Measurements from ENCODE around the gene OSBPL10.

The OSBPL10 gene

GRCh38 chr3:31687020-31687802 is 293.9 kb downstream of the OSBPL10 start:
- Histone ChIP-seq H3K4me1 (ENCODE audit: control insufficient read depth, insufficient read depth, low read length) (no peaks in the 10 kb centered on the region), H3K27me3 (ENCODE audit: control insufficient read depth, insufficient read depth, low read length) (no peaks in the 10 kb centered on the region), H3K4me2 (ENCODE audit: low read length) (no peak overlapping the region), H3K9ac (ENCODE audit: low read depth, low read length) (no peak overlapping the region), H3K9me3 (replicated peaks; ENCODE audit: low read length) (no peaks in the 10 kb centered on the region), H3K4me3 (ENCODE audit: low read length) (no peak overlapping the region), H3K36me3 (ENCODE audit: insufficient read depth, low read length) (peaks cover 9% of the 10 kb centered on the region)

- no peak overlapping the region for H3K4me2 ChIP-seq (ENCODE audit: low read length)
- H3K9ac ChIP-seq (ENCODE audit: low read depth, low read length) = no peak overlapping the region
- H3K4me3 ChIP-seq (ENCODE audit: low read length) = no peak overlapping the region
- H3K9me3 ChIP-seq (replicated peaks; ENCODE audit: low read length) = no peaks in the 10 kb centered on the region
- no peaks in the 10 kb centered on the region for H3K4me1 ChIP-seq (ENCODE audit: control insufficient read depth, insufficient read depth, low read length)
- peaks cover 9% of the 10 kb centered on the region for H3K36me3 ChIP-seq (ENCODE audit: insufficient read depth, low read length)
- H3K27me3 ChIP-seq (ENCODE audit: control insufficient read depth, insufficient read depth, low read length) = no peaks in the 10 kb centered on the region
Observed at GRCh38 chr3:31680072-31680870, 300.8 kb downstream of the OSBPL10 start.

GRCh38 chr3:31676556-31676955 is 304.5 kb downstream of the OSBPL10 start:
- Histone ChIP-seq H3K9ac (ENCODE audit: low read depth, low read length) (no peak overlapping the region), H3K4me3 (ENCODE audit: low read length) (no peak overlapping the region), H3K4me2 (ENCODE audit: low read length) (no peak overlapping the region), H3K36me3 (ENCODE audit: insufficient read depth, low read length) (peaks cover 3% of the 10 kb centered on the region), H3K4me1 (ENCODE audit: control insufficient read depth, insufficient read depth, low read length) (no peaks in the 10 kb centered on the region), H3K9me3 (replicated peaks; ENCODE audit: low read length) (no peaks in the 10 kb centered on the region), H3K27me3 (ENCODE audit: control insufficient read depth, insufficient read depth, low read length) (no peaks in the 10 kb centered on the region)

GRCh38 chr3:31673950-31674349 is 307.1 kb downstream of the OSBPL10 start:
- no peak overlapping the region for H3K4me3 ChIP-seq (ENCODE audit: low read length)
- peaks cover 10% of the 10 kb centered on the region for H3K36me3 ChIP-seq (ENCODE audit: insufficient read depth, low read length)
- no peak overlapping the region for H3K9ac ChIP-seq (ENCODE audit: low read depth, low read length)
- H3K4me2 ChIP-seq (ENCODE audit: low read length) = no peak overlapping the region
- no peaks in the 10 kb centered on the region for H3K9me3 ChIP-seq (replicated peaks; ENCODE audit: low read length)
- H3K4me1 ChIP-seq (ENCODE audit: control insufficient read depth, insufficient read depth, low read length) = no peaks in the 10 kb centered on the region
- no peaks in the 10 kb centered on the region for H3K27me3 ChIP-seq (ENCODE audit: control insufficient read depth, insufficient read depth, low read length)

- peaks cover 18% of the 10 kb centered on the region for H3K36me3 ChIP-seq (ENCODE audit: insufficient read depth, low read length)
- H3K27me3 ChIP-seq (ENCODE audit: control insufficient read depth, insufficient read depth, low read length) = no peaks in the 10 kb centered on the region
- no peaks in the 10 kb centered on the region for H3K4me1 ChIP-seq (ENCODE audit: control insufficient read depth, insufficient read depth, low read length)
- H3K9ac ChIP-seq (ENCODE audit: low read depth, low read length) = no peak overlapping the region
- no peaks in the 10 kb centered on the region for H3K9me3 ChIP-seq (replicated peaks; ENCODE audit: low read length)
- no peak overlapping the region for H3K4me2 ChIP-seq (ENCODE audit: low read length)
- no peak overlapping the region for H3K4me3 ChIP-seq (ENCODE audit: low read length)
Observed at GRCh38 chr3:31671976-31672375, 309.1 kb downstream of the OSBPL10 start.

GRCh38 chr3:31671451-31671850 is 309.6 kb downstream of the OSBPL10 start:
- no peaks in the 10 kb centered on the region for H3K27me3 ChIP-seq (ENCODE audit: control insufficient read depth, insufficient read depth, low read length)
- no peak overlapping the region for H3K9ac ChIP-seq (ENCODE audit: low read depth, low read length)
- no peaks in the 10 kb centered on the region for H3K9me3 ChIP-seq (replicated peaks; ENCODE audit: low read length)
- peaks cover 19% of the 10 kb centered on the region for H3K36me3 ChIP-seq (ENCODE audit: insufficient read depth, low read length)
- no peaks in the 10 kb centered on the region for H3K4me1 ChIP-seq (ENCODE audit: control insufficient read depth, insufficient read depth, low read length)
- no peak overlapping the region for H3K4me2 ChIP-seq (ENCODE audit: low read length)
- no peak overlapping the region for H3K4me3 ChIP-seq (ENCODE audit: low read length)

- Histone ChIP-seq H3K9me3 (replicated peaks; ENCODE audit: low read length) (no peaks in the 10 kb centered on the region), H3K27me3 (ENCODE audit: control insufficient read depth, insufficient read depth, low read length) (no peaks in the 10 kb centered on the region), H3K4me1 (ENCODE audit: control insufficient read depth, insufficient read depth, low read length) (no peaks in the 10 kb centered on the region), H3K36me3 (ENCODE audit: insufficient read depth, low read length) (peaks cover 26% of the 10 kb centered on the region), H3K4me2 (ENCODE audit: low read length) (no peak overlapping the region), H3K4me3 (ENCODE audit: low read length) (no peak overlapping the region), H3K9ac (ENCODE audit: low read depth, low read length) (no peak overlapping the region)
Observed at GRCh38 chr3:31670722-31671121, 310.3 kb downstream of the OSBPL10 start.

GRCh38 chr3:31670136-31670535 is 310.9 kb downstream of the OSBPL10 start:
- no peaks in the 10 kb centered on the region for H3K27me3 ChIP-seq (ENCODE audit: control insufficient read depth, insufficient read depth, low read length)
- peaks cover 31% of the 10 kb centered on the region for H3K36me3 ChIP-seq (ENCODE audit: insufficient read depth, low read length)
- H3K4me1 ChIP-seq (ENCODE audit: control insufficient read depth, insufficient read depth, low read length) = no peaks in the 10 kb centered on the region
- H3K9ac ChIP-seq (ENCODE audit: low read depth, low read length) = no peak overlapping the region
- H3K9me3 ChIP-seq (replicated peaks; ENCODE audit: low read length) = no peaks in the 10 kb centered on the region
- H3K4me2 ChIP-seq (ENCODE audit: low read length) = no peak overlapping the region
- H3K4me3 ChIP-seq (ENCODE audit: low read length) = no peak overlapping the region

GRCh38 chr3:31668242-31668641 is 312.8 kb downstream of the OSBPL10 start:
- Histone ChIP-seq H3K4me1 (ENCODE audit: control insufficient read depth, insufficient read depth, low read length) (no peaks in the 10 kb centered on the region), H3K9me3 (replicated peaks; ENCODE audit: low read length) (no peaks in the 10 kb centered on the region), H3K4me2 (ENCODE audit: low read length) (no peak overlapping the region), H3K27me3 (ENCODE audit: control insufficient read depth, insufficient read depth, low read length) (no peaks in the 10 kb centered on the region), H3K4me3 (ENCODE audit: low read length) (no peak overlapping the region), H3K9ac (ENCODE audit: low read depth, low read length) (no peak overlapping the region), H3K36me3 (ENCODE audit: insufficient read depth, low read length) (peaks cover 41% of the 10 kb centered on the region)

- Histone ChIP-seq H3K4me3 (ENCODE audit: low read length) (no peak overlapping the region), H3K9me3 (replicated peaks; ENCODE audit: low read length) (no peaks in the 10 kb centered on the region), H3K4me2 (ENCODE audit: low read length) (no peak overlapping the region), H3K4me1 (ENCODE audit: control insufficient read depth, insufficient read depth, low read length) (no peaks in the 10 kb centered on the region), H3K36me3 (ENCODE audit: insufficient read depth, low read length) (peaks cover 39% of the 10 kb centered on the region), H3K9ac (ENCODE audit: low read depth, low read length) (no peak overlapping the region), H3K27me3 (ENCODE audit: control insufficient read depth, insufficient read depth, low read length) (no peaks in the 10 kb centered on the region)
Observed at GRCh38 chr3:31667582-31667981, 313.5 kb downstream of the OSBPL10 start.

- no peak overlapping the region for H3K4me3 ChIP-seq (ENCODE audit: low read length)
- H3K27me3 ChIP-seq (ENCODE audit: control insufficient read depth, insufficient read depth, low read length) = no peaks in the 10 kb centered on the region
- peaks cover 44% of the 10 kb centered on the region for H3K36me3 ChIP-seq (ENCODE audit: insufficient read depth, low read length)
Observed at GRCh38 chr3:31664031-31664430, 317.0 kb downstream of the OSBPL10 start.

More at GRCh38 chr3:31664031-31664430, 317.0 kb downstream of the OSBPL10 start:
- H3K9me3 ChIP-seq (replicated peaks; ENCODE audit: low read length) = no peaks in the 10 kb centered on the region
- H3K9ac ChIP-seq (ENCODE audit: low read depth, low read length) = no peak overlapping the region
- no peaks in the 10 kb centered on the region for H3K4me1 ChIP-seq (ENCODE audit: control insufficient read depth, insufficient read depth, low read length)
- no peak overlapping the region for H3K4me2 ChIP-seq (ENCODE audit: low read length)
